Thyroid gland (tissue), 4 donors: ENCODE results near the gene ZNF726. TPM values are rescaled to one million over a fixed set of nuclear protein-coding genes. Genes with fewer than 3 reads are reported as not detected.
"Not testable (repeated sequence)": the region's sequence is repeated elsewhere in the genome, so short reads cannot be mapped to it uniquely, and the experiment has no call there.

ENCODE experiments used
- DNase-seq, 2 donors: peaks; one replicate each; pipeline ENCODE4 v3.0.0-alpha.2; 2019
- H3K27ac ChIP-seq, 3 donors: fragments of 200-600 bp; sonication (generic); 1 replicate in 2 of 3; 2 replicates in 1 of 3; pipeline ENCODE4 v1.5.1; 2016 to 2019; ENCODE audit warnings: mild to moderate bottlenecking in 1 of 3, moderate library complexity in 1 of 3
- H3K27me3 ChIP-seq: fragments of 200-600 bp; sonication (generic); one replicate; pipeline ENCODE4 v1.5.1; 2019
- H3K36me3 ChIP-seq, 2 donors: fragments of 200-600 bp; sonication (generic); one replicate each; pipeline ENCODE4 v1.5.1; 2016 to 2019
- H3K4me1 ChIP-seq, 2 donors: fragments of 200-600 bp; sonication (generic); one replicate each; pipeline ENCODE4 v1.5.1; 2017 to 2019
- H3K4me3 ChIP-seq, 3 donors: fragments of 200-600 bp; sonication (generic); replicated peaks in 1 of 3; 1 replicate in 2 of 3; 2 replicates in 1 of 3; pipeline ENCODE4 v1.5.1; 2016; ENCODE audit warnings: mild to moderate bottlenecking in 1 of 3
- H3K9me3 ChIP-seq: fragments of 200-600 bp; sonication (generic); one replicate; pipeline ENCODE4 v1.5.1; 2017
- POLR2A ChIP-seq, 2 donors: fragments of 450-650 bp; IDR thresholded peaks; one replicate each; pipeline ENCODE4 v1.6.1; 2017; ENCODE audit warnings: antibody characterized with exemption in 2 of 2, mild to moderate bottlenecking in 2 of 2, moderate library complexity in 1 of 2
- WGBS, 2 donors: methylation state at CpG; one replicate each; pipeline ENCODE4 v1.1.5; 2017; 5-methylcytosine and 5-hydroxymethylcytosine counted together
- intact Hi-C: fragments of 100-400 bp; cut with DNase I; formaldehyde crosslinking; loops from one replicate; pipeline ENCODE4 v1.15.1; 2023
- total RNA-seq, 4 donors: library from RNA; depleted of rRNA; stranded (reverse); fragments of >200 nt; gene quantifications; one replicate each; pipeline ENCODE4 v1.2.3, GENCODE V29; 2016
- TF ChIP-seq, protein P1 (sequence below), 6 experiments: fragments of 200-600 bp in 3 of 6; fragments of 450-650 bp in 3 of 6; sonication (generic) in 3 of 6; IDR thresholded peaks; one replicate each; pipeline ENCODE4 v1.5.1; 2016 to 2019; ENCODE audit warnings: antibody characterized with exemption in 6 of 6, mild to moderate bottlenecking in 2 of 6, inconsistent platforms in 1 of 6, moderate library complexity in 1 of 6

Gene ZNF726
- total RNA-seq, 4 donors from 2014 or later: 1.3 to 9.1 (median 5.2) TPM

DNA sequence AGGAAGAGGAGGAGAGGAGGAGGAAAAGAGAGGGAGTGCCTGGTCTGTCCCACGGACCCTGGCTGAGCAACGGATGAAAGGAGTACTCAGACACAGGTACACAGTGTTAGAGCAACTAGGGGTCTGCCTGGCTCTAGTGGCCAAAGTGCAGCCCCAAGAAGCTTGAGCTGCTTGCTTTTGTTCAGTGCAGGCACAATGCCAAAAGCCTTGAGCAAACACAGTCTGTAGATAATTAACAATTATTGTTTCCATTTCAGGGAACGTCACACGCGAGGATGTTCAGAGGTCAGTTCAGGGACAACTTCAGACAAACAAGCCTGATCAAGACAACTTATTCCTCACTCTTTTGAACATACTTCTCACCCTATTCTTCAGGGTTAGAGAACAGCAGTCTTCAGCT lies 32.2 kb upstream of the ZNF726 start:
- intact Hi-C loops: no loop called here
- no peaks in the 10 kb centered on the region for H3K27me3 ChIP-seq
- H3K9me3 ChIP-seq: no peaks in the 10 kb centered on the region
- 38 to 61% methylated on average over 5 of the region's 5 CpGs for WGBS, 2 donors
- H3K4me1 ChIP-seq: no peaks in the 10 kb centered on the region
- H3K36me3 ChIP-seq: no peaks in the 10 kb centered on the region
- TF ChIP-seq, protein P1, sequence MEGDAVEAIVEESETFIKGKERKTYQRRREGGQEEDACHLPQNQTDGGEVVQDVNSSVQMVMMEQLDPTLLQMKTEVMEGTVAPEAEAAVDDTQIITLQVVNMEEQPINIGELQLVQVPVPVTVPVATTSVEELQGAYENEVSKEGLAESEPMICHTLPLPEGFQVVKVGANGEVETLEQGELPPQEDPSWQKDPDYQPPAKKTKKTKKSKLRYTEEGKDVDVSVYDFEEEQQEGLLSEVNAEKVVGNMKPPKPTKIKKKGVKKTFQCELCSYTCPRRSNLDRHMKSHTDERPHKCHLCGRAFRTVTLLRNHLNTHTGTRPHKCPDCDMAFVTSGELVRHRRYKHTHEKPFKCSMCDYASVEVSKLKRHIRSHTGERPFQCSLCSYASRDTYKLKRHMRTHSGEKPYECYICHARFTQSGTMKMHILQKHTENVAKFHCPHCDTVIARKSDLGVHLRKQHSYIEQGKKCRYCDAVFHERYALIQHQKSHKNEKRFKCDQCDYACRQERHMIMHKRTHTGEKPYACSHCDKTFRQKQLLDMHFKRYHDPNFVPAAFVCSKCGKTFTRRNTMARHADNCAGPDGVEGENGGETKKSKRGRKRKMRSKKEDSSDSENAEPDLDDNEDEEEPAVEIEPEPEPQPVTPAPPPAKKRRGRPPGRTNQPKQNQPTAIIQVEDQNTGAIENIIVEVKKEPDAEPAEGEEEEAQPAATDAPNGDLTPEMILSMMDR (IDR thresholded peaks at IDR 0.05): no peak
- no peak for TF ChIP-seq POLR2A (IDR thresholded peaks at IDR 0.05)
- no peak overlapping the region for H3K27ac ChIP-seq
- no peak overlapping the region for H3K4me3 ChIP-seq
- DNase-seq: no peak

DNA sequence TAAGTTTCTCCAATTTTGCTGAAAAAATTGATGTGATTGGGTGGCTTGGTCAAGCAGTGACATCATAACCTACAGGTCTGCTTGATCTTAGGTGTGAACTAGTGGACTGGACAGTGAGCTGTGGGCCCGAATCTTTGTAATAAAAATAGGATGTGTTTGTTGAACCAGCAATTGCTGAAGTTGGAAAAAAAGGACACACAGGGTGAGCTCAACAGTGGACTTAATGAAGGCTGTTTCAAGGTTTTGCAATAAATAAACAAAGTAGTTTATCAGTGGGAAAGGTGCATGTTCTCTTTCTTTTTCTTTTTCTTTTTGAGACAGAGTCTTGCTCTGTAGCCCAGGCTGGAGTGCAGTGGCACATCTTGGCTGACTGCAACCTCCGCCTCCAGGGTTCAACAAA lies 30.3 kb upstream of the ZNF726 start:
- H3K27ac ChIP-seq: no peak overlapping the region
- H3K27me3 ChIP-seq: no peaks in the 10 kb centered on the region
- DNase-seq: no peak
- no peak for TF ChIP-seq POLR2A (IDR thresholded peaks at IDR 0.05)
- TF ChIP-seq, protein P1 (IDR thresholded peaks at IDR 0.05): no peak
- no peaks in the 10 kb centered on the region for H3K9me3 ChIP-seq
- intact Hi-C loops: no loop called here
- no peaks in the 10 kb centered on the region for H3K4me1 ChIP-seq
- H3K4me3 ChIP-seq: no peak overlapping the region
- WGBS, 2 donors: 86 to 90% methylated on average over 2 of the region's 2 CpGs
- no peaks in the 10 kb centered on the region for H3K36me3 ChIP-seq

DNA sequence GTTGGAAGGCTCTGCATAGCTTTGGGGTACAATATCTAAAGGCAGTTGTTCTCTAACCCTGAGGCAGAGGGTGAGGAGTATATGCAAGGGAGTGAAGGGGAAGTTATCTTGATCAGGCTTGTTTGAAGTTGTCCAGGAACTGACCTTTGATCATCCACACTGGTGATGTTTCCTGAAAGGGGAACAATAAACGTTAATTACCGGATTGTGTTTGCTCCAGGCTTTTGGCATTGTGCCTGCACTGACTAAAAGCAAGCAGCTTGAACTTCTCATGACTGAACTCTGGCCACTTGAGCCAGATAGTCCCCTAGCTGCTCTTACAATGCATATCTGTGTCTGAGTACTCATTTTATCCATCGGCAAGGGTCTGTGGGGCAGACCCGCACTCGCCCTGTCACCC lies 27.0 kb upstream of the ZNF726 start:
- intact Hi-C loops: no loop called here
- H3K36me3 ChIP-seq: no peaks in the 10 kb centered on the region
- H3K4me1 ChIP-seq: no peaks in the 10 kb centered on the region
- TF ChIP-seq, protein P1 (IDR thresholded peaks at IDR 0.05): no peak
- no peak for TF ChIP-seq POLR2A (IDR thresholded peaks at IDR 0.05)
- H3K4me3 ChIP-seq: no peak overlapping the region
- no peak overlapping the region for H3K27ac ChIP-seq
- no peaks in the 10 kb centered on the region for H3K9me3 ChIP-seq
- DNase-seq: no peak
- 85 to 87% methylated on average over 5 of the region's 5 CpGs for WGBS, 2 donors
- H3K27me3 ChIP-seq: no peaks in the 10 kb centered on the region

DNA sequence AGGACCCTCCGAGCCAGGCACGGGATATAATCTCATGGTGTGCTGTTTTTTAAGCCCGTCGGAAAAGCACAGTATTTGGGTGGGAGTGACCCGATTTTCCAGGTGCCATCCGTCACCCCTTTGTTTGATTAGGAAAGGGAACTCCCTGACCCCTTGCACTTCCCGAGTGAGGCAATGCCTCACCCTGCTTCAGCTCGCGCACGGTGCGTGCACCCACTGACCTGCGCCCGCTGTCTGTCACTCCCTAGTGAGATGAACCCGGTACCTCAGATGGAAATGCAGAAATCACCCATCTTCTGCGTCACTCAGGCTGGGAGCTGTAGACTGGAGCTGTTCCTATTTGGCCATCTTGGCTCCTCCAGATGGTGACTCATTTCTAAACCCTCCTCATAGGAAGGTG lies 18.6 kb upstream of the ZNF726 start:
- H3K4me3 ChIP-seq, H3K4me1 ChIP-seq, intact Hi-C loops, H3K36me3 ChIP-seq, H3K27me3 ChIP-seq, H3K9me3 ChIP-seq, DNase-seq, H3K27ac ChIP-seq: not testable (repeated sequence)
- WGBS, 2 donors: 78 to 90% methylated on average over 14 to 15 of the region's 15 CpGs

DNA sequence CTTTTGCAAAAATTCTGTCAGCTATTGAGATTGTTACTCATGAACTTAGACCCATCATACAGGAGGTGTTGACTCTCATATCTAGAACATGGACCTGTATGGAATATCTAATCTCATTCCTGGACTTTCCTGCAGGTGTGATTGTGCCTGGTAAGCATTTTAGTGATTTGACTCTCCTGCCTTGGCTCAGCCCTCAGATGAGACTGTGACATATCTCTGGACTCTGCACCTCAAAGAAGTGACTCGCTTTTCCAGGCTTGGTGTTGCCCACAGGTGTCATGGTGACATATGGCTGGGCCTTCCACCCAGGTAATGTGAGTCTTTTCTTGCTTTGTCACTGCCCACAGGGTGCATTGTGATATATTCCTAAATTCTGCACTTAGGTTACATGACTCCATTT lies 17.8 kb upstream of the ZNF726 start:
- intact Hi-C loops: no loop called here
- WGBS, 2 donors: 88 to 93% methylated on average over 1 of the region's 1 CpG
- no peaks in the 10 kb centered on the region for H3K4me1 ChIP-seq
- no peak for TF ChIP-seq POLR2A (IDR thresholded peaks at IDR 0.05)
- TF ChIP-seq, protein P1 (IDR thresholded peaks at IDR 0.05): no peak
- no peaks in the 10 kb centered on the region for H3K36me3 ChIP-seq
- H3K9me3 ChIP-seq: no peaks in the 10 kb centered on the region
- no peak overlapping the region for H3K4me3 ChIP-seq
- no peak overlapping the region for H3K27ac ChIP-seq
- DNase-seq: no peak
- H3K27me3 ChIP-seq: no peaks in the 10 kb centered on the region

DNA sequence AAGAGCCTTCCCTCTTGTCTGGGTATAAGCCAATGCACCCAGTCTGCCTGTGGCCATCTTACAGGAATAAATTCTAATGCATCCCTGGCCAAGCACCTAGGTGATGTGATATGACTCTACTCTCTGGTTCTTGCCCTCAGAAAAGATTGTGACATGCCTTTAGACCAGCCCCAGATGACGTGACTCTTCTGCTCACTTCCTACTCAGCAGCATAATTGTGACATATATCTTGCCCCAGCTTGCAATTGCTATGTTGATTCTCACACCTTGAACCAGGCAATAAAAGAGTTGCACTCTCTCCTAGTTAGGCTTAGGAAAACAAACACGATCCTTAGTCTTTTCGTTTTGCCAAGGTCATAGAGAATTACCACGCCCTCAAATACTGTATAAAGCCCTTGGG lies 13.3 kb upstream of the ZNF726 start:
- 83 to 85% methylated on average over 4 of the region's 4 CpGs for WGBS, 2 donors
- intact Hi-C loops: no loop called here

More for the DNA sequence above, 13.3 kb upstream of the ZNF726 start:
- no peak for TF ChIP-seq POLR2A (IDR thresholded peaks at IDR 0.05)
- TF ChIP-seq, protein P1 (IDR thresholded peaks at IDR 0.05): no peak
- DNase-seq: no peak
- Histone ChIP-seq H3K27me3 (no peaks in the 10 kb centered on the region), H3K4me1 (no peaks in the 10 kb centered on the region), H3K27ac (no peak overlapping the region), H3K36me3 (no peaks in the 10 kb centered on the region), H3K4me3 (no peak overlapping the region), H3K9me3 (no peaks in the 10 kb centered on the region)
